ENCODE measurements around the gene INSL6. TPM values are rescaled to one million over a fixed set of nuclear protein-coding genes. Genes with fewer than 3 reads are reported as not detected.

INSL6 gene
- total and polyA plus RNA-seq, 2 donors from 2014 or later = 0.47 TPM; not detected in 1

- peaks cover 0 to 5% (median 0%) of the 10 kb centered on the region in 3 donors for H3K9me3 ChIP-seq (ENCODE audit: control insufficient read depth in 2 of 3, insufficient read depth in 1 of 3, low read length in 3 of 3)
- TF ChIP-seq, protein P1, sequence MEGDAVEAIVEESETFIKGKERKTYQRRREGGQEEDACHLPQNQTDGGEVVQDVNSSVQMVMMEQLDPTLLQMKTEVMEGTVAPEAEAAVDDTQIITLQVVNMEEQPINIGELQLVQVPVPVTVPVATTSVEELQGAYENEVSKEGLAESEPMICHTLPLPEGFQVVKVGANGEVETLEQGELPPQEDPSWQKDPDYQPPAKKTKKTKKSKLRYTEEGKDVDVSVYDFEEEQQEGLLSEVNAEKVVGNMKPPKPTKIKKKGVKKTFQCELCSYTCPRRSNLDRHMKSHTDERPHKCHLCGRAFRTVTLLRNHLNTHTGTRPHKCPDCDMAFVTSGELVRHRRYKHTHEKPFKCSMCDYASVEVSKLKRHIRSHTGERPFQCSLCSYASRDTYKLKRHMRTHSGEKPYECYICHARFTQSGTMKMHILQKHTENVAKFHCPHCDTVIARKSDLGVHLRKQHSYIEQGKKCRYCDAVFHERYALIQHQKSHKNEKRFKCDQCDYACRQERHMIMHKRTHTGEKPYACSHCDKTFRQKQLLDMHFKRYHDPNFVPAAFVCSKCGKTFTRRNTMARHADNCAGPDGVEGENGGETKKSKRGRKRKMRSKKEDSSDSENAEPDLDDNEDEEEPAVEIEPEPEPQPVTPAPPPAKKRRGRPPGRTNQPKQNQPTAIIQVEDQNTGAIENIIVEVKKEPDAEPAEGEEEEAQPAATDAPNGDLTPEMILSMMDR (IDR thresholded peaks at IDR 0.05; ENCODE audit: borderline replicate concordance, extremely low read depth, insufficient read depth) = no peak
- FAIRE-seq (no peak), DNase-seq (no peak)
- no peak overlapping the region for H3K4me3 ChIP-seq (ENCODE audit: low read length in 3 of 3)
- no peaks in the 10 kb centered on the region for H3K4me1 ChIP-seq (ENCODE audit: control insufficient read depth in 2 of 3, insufficient read depth in 2 of 3, low read depth in 1 of 3, low read length in 3 of 3)
- H3K9ac ChIP-seq (ENCODE audit: low read length in 3 of 3) = no peak overlapping the region
- H3K36me3 ChIP-seq (ENCODE audit: control insufficient read depth in 2 of 3, insufficient read depth in 3 of 3, low read length in 3 of 3) = no peaks in the 10 kb centered on the region
- H3K27ac ChIP-seq (ENCODE audit: low read depth in 2 of 2, low read length in 2 of 2) = no peak overlapping the region
- intact Hi-C loops (cut with DNase I) = no loop called here
- H3K27me3 ChIP-seq (ENCODE audit: control insufficient read depth, insufficient read depth, low read length) = no peaks in the 10 kb centered on the region
Observed at GRCh38 chr9:5140151-5140550, 45.3 kb downstream of the INSL6 start.

GRCh38 chr9:5122516-5122915, 62.9 kb downstream of the INSL6 start:
- TF ChIP-seq, protein P1 (IDR thresholded peaks at IDR 0.05; ENCODE audit: borderline replicate concordance, extremely low read depth, insufficient read depth) = no peak
- intact Hi-C loops (cut with DNase I) = no loop called here

GRCh38 chr9:5122116-5122515, 63.3 kb downstream of the INSL6 start:
- peaks cover 0 to 2% (median 0%) of the 10 kb centered on the region in 3 donors for H3K4me1 ChIP-seq (ENCODE audit: control insufficient read depth in 2 of 3, insufficient read depth in 2 of 3, low read depth in 1 of 3, low read length in 3 of 3)
- intact Hi-C loops (cut with DNase I) = no loop called here
- no peaks in the 10 kb centered on the region for H3K27me3 ChIP-seq (ENCODE audit: control insufficient read depth, insufficient read depth, low read length)
- H3K9me3 ChIP-seq (ENCODE audit: control insufficient read depth in 2 of 3, insufficient read depth in 1 of 3, low read length in 3 of 3) = no peaks in the 10 kb centered on the region
- H3K9ac ChIP-seq (ENCODE audit: low read length in 3 of 3) = no peak overlapping the region
- H3K4me3 ChIP-seq (ENCODE audit: low read length in 3 of 3) = no peak overlapping the region
- no peak for DNase-seq
- no peak for FAIRE-seq
- H3K36me3 ChIP-seq (ENCODE audit: control insufficient read depth in 2 of 3, insufficient read depth in 3 of 3, low read length in 3 of 3) = peaks cover 2 to 9% (median 2%) of the 10 kb centered on the region in 3 donors
- H3K27ac ChIP-seq (ENCODE audit: low read depth in 2 of 2, low read length in 2 of 2) = no peak overlapping the region
- TF ChIP-seq, protein P1 (IDR thresholded peaks at IDR 0.05; ENCODE audit: borderline replicate concordance, extremely low read depth, insufficient read depth) = no peak

More at GRCh38 chr9:5122516-5122915, 62.9 kb downstream of the INSL6 start:
- DNase-seq (no peak), FAIRE-seq (no peak)
- Histone ChIP-seq H3K4me1 (ENCODE audit: control insufficient read depth in 2 of 3, insufficient read depth in 2 of 3, low read depth in 1 of 3, low read length in 3 of 3) (peaks cover 0 to 2% (median 0%) of the 10 kb centered on the region in 3 donors), H3K27me3 (ENCODE audit: control insufficient read depth, insufficient read depth, low read length) (no peaks in the 10 kb centered on the region), H3K4me3 (ENCODE audit: low read length in 3 of 3) (no peak overlapping the region), H3K27ac (ENCODE audit: low read depth in 2 of 2, low read length in 2 of 2) (no peak overlapping the region), H3K36me3 (ENCODE audit: control insufficient read depth in 2 of 3, insufficient read depth in 3 of 3, low read length in 3 of 3) (peaks cover 2 to 9% (median 2%) of the 10 kb centered on the region in 3 donors), H3K9me3 (ENCODE audit: control insufficient read depth in 2 of 3, insufficient read depth in 1 of 3, low read length in 3 of 3) (no peaks in the 10 kb centered on the region), H3K9ac (ENCODE audit: low read length in 3 of 3) (no peak overlapping the region)

Data from kidney (tissue), 14 donors.